ENCODE measurements around the gene COL25A1.
"Not testable (repeated sequence)": the region's sequence is repeated elsewhere in the genome, so short reads cannot be mapped to it uniquely, and the experiment has no call there.

The COL25A1 gene

GRCh38 chr4:108954880-108955279 lies 347.6 kb downstream of the COL25A1 start:
- no peak for DNase-seq (ENCODE audit: low read depth)

- no peak for DNase-seq (ENCODE audit: low read depth)
These were observed 348.5 kb downstream of the COL25A1 start for GRCh38 chr4:108953941-108954340.

GRCh38 chr4:108950158-108950915 lies 352.1 kb downstream of the COL25A1 start:
- DNase-seq (ENCODE audit: low read depth) = no peak

- no peak for DNase-seq (ENCODE audit: low read depth)
These were observed 354.9 kb downstream of the COL25A1 start for GRCh38 chr4:108947526-108947925.

GRCh38 chr4:108946237-108946636 lies 356.2 kb downstream of the COL25A1 start:
- DNase-seq (ENCODE audit: low read depth) = no peak

- DNase-seq (ENCODE audit: low read depth) = no peak
These were observed 358.4 kb downstream of the COL25A1 start for GRCh38 chr4:108943976-108944591.

GRCh38 chr4:108943371-108943770 lies 359.1 kb downstream of the COL25A1 start:
- no peak for DNase-seq (ENCODE audit: low read depth)

GRCh38 chr4:108941904-108942430 lies 360.5 kb downstream of the COL25A1 start:
- DNase-seq (ENCODE audit: low read depth) = no peak

- DNase-seq (ENCODE audit: low read depth) = no peak
These were observed 361.8 kb downstream of the COL25A1 start for GRCh38 chr4:108940634-108941033.

GRCh38 chr4:108940149-108940548 lies 362.3 kb downstream of the COL25A1 start:
- DNase-seq (ENCODE audit: low read depth) = no peak

- no peak for DNase-seq (ENCODE audit: low read depth)
These were observed 365.4 kb downstream of the COL25A1 start for GRCh38 chr4:108937066-108937465.

- DNase-seq (ENCODE audit: low read depth) = not testable (repeated sequence)
These were observed 368.5 kb downstream of the COL25A1 start for GRCh38 chr4:108933925-108934324.

GRCh38 chr4:108933046-108933445 lies 369.4 kb downstream of the COL25A1 start:
- no peak for DNase-seq (ENCODE audit: low read depth)

GRCh38 chr4:108931926-108932325 lies 370.5 kb downstream of the COL25A1 start:
- DNase-seq (ENCODE audit: low read depth) = no peak

GRCh38 chr4:108930186-108930585 lies 372.3 kb downstream of the COL25A1 start:
- no peak for DNase-seq (ENCODE audit: low read depth)

GRCh38 chr4:108926781-108927180 lies 375.7 kb downstream of the COL25A1 start:
- no peak for DNase-seq (ENCODE audit: low read depth)

- DNase-seq (ENCODE audit: low read depth) = no peak
These were observed 376.4 kb downstream of the COL25A1 start for GRCh38 chr4:108926061-108926460.

GRCh38 chr4:108922191-108922590 lies 380.3 kb downstream of the COL25A1 start:
- no peak for DNase-seq (ENCODE audit: low read depth)

GRCh38 chr4:108920395-108921087 lies 381.9 kb downstream of the COL25A1 start:
- DNase-seq (ENCODE audit: low read depth) = no peak

GRCh38 chr4:108919226-108919893 lies 383.1 kb downstream of the COL25A1 start:
- no peak for DNase-seq (ENCODE audit: low read depth)

GRCh38 chr4:108917255-108917654 lies 385.2 kb downstream of the COL25A1 start:
- no peak for DNase-seq (ENCODE audit: low read depth)

GRCh38 chr4:108916638-108917037 lies 385.8 kb downstream of the COL25A1 start:
- DNase-seq (ENCODE audit: low read depth) = no peak

Data from T follicular helper cell (primary cell).